ENCODE data around the gene UBE2E3.
"Not testable (repeated sequence)": the region's sequence is repeated elsewhere in the genome, so short reads cannot be mapped to it uniquely, and the experiment has no call there.

The UBE2E3 gene

GRCh38 chr2:180980106-180980942 is at the start of gene UBE2E3:
TSS of gene UBE2E3 (plus strand) at chr2:180980605. CDS start at chr2:180982043, 1,438 bp downstream.
- peak; percentile 87 for TF ChIP-seq CTCF (IDR thresholded peaks at IDR 0.05; ENCODE audit: insufficient read depth, low read length, missing control alignments)
- ChIA-PET CTCF (interaction anchor here (0.6 to 3.7 kb wide), 26 partner anchors 9 to 857 kb away, joined by 3 to 26 read pairs (median 4); no protein-coding TSS in a partner anchor), POLR2A (interaction anchor here (0.6 to 1.5 kb wide), 9 partner anchors 11 to 854 kb away, joined by 3 to 5 read pairs (median 3); no protein-coding TSS in a partner anchor)
- peak within 1 kb of the TSS; percentile 77 for H3K4me3 ChIP-seq (ENCODE audit: low read depth, low read length)
- DNase-seq (ENCODE audit: low read depth, low spot score) = no peak

GRCh38 chr2:180931841-180932240 is 48.6 kb upstream of the UBE2E3 start:
- ChIA-PET POLR2A (no interaction called here), CTCF (no interaction called here)

GRCh38 chr2:180933332-180933731 is 47.1 kb upstream of the UBE2E3 start:
- CTCF ChIA-PET = no interaction called here
- no peak for TF ChIP-seq CTCF (IDR thresholded peaks at IDR 0.05; ENCODE audit: insufficient read depth, low read length, missing control alignments)
- no peak overlapping the region for H3K4me3 ChIP-seq (ENCODE audit: low read depth, low read length)
- no peak for DNase-seq (ENCODE audit: low read depth, low spot score)
- POLR2A ChIA-PET = no interaction called here

More at GRCh38 chr2:180931841-180932240, 48.6 kb upstream of the UBE2E3 start:
- TF ChIP-seq CTCF (IDR thresholded peaks at IDR 0.05; ENCODE audit: insufficient read depth, low read length, missing control alignments) = no peak
- no peak for DNase-seq (ENCODE audit: low read depth, low spot score)
- no peak overlapping the region for H3K4me3 ChIP-seq (ENCODE audit: low read depth, low read length)

- ChIA-PET POLR2A (no interaction called here), CTCF (no interaction called here)
- no peak for TF ChIP-seq CTCF (IDR thresholded peaks at IDR 0.05; ENCODE audit: insufficient read depth, low read length, missing control alignments)
- H3K4me3 ChIP-seq (ENCODE audit: low read depth, low read length) = no peak overlapping the region
- no peak for DNase-seq (ENCODE audit: low read depth, low spot score)
Measured at GRCh38 chr2:180934911-180935310, 45.5 kb upstream of the UBE2E3 start.

- CTCF ChIA-PET; DNase-seq (ENCODE audit: low read depth, low spot score); POLR2A ChIA-PET; H3K4me3 ChIP-seq (ENCODE audit: low read depth, low read length): not testable (repeated sequence)
Measured at GRCh38 chr2:180937480-180937879, 42.9 kb upstream of the UBE2E3 start.

- CTCF ChIA-PET = no interaction called here
- H3K4me3 ChIP-seq (ENCODE audit: low read depth, low read length) = no peak overlapping the region
- DNase-seq (ENCODE audit: low read depth, low spot score) = peak; percentile 50
- no peak for TF ChIP-seq CTCF (IDR thresholded peaks at IDR 0.05; ENCODE audit: insufficient read depth, low read length, missing control alignments)
- POLR2A ChIA-PET = no interaction called here
Measured at GRCh38 chr2:180938451-180938850, 42.0 kb upstream of the UBE2E3 start.

GRCh38 chr2:180943275-180943674 is 37.1 kb upstream of the UBE2E3 start:
- no peak overlapping the region for H3K4me3 ChIP-seq (ENCODE audit: low read depth, low read length)
- DNase-seq (ENCODE audit: low read depth, low spot score) = no peak
- CTCF ChIA-PET = no interaction called here
- POLR2A ChIA-PET = no interaction called here
- TF ChIP-seq CTCF (IDR thresholded peaks at IDR 0.05; ENCODE audit: insufficient read depth, low read length, missing control alignments) = no peak
